Mesothelial cell of epicardium (in vitro differentiated cells): Measurements from ENCODE around the gene QRICH1. TPM values are rescaled to one million over a fixed set of nuclear protein-coding genes. Genes with fewer than 3 reads are reported as not detected.

Experiments used
- DNase-seq, 2 experiments: peaks; one replicate each; pipeline ENCODE4 v3.0.0; 2021; ENCODE audit warnings: low spot score in 2 of 2; ENCODE audit not compliant: unreplicated experiment in 2 of 2
- H3K27ac Mint-ChIP-seq: 2 replicates; pipeline ENCODE4 v1.8.0; 2021; ENCODE audit warnings: mixed read lengths
- H3K27me3 Mint-ChIP-seq: 2 replicates; pipeline ENCODE4 v1.8.0; 2021; ENCODE audit warnings: low read depth, mixed read lengths
- H3K36me3 Mint-ChIP-seq: 2 replicates; pipeline ENCODE4 v1.8.0; 2021; ENCODE audit warnings: mixed read lengths
- H3K4me1 Mint-ChIP-seq: 2 replicates; pipeline ENCODE4 v1.8.0; 2021; ENCODE audit warnings: mixed read lengths
- H3K4me3 Mint-ChIP-seq: 2 replicates; pipeline ENCODE4 v1.8.0; 2021; ENCODE audit warnings: mild to moderate bottlenecking, moderate library complexity, mixed read lengths
- H3K9me3 Mint-ChIP-seq: 2 replicates; pipeline ENCODE4 v1.8.0; 2021; ENCODE audit warnings: mixed read lengths
- total RNA-seq: library from RNA; stranded (reverse); gene quantifications from 3 replicates; pipeline ENCODE4 v1.2.1, GENCODE V29; 2021
- TF ChIP-seq, protein P1 (sequence below): fragments of 200-600 bp; sonication (generic); IDR thresholded peaks from one replicate; pipeline ENCODE4 v1.5.0; 2021; ENCODE audit warnings: antibody characterized with exemption; ENCODE audit not compliant: unreplicated experiment

The QRICH1 gene
- total RNA-seq, 1 donor from 2014 or later, result 130 TPM

DNA sequence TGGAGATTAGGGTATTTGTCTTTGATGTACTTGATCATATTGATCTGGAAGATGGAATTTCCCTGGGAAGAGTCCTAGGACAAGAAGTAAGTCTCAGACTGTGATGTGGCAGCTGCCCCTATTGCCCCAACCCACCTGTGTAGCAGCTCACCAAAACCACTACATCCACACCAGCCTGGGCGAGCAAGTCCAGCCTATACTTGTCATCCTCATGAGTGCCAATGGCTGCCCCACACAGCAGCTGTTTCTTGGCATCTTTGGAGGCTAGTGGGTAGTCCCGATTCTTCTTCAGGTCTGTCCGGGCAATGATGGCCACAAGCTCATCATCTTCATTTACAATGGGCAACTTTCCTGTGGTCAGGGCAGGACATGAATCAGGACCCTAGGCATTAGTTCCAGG, 67.3 kb downstream of the QRICH1 start:
- TF ChIP-seq, protein P1, sequence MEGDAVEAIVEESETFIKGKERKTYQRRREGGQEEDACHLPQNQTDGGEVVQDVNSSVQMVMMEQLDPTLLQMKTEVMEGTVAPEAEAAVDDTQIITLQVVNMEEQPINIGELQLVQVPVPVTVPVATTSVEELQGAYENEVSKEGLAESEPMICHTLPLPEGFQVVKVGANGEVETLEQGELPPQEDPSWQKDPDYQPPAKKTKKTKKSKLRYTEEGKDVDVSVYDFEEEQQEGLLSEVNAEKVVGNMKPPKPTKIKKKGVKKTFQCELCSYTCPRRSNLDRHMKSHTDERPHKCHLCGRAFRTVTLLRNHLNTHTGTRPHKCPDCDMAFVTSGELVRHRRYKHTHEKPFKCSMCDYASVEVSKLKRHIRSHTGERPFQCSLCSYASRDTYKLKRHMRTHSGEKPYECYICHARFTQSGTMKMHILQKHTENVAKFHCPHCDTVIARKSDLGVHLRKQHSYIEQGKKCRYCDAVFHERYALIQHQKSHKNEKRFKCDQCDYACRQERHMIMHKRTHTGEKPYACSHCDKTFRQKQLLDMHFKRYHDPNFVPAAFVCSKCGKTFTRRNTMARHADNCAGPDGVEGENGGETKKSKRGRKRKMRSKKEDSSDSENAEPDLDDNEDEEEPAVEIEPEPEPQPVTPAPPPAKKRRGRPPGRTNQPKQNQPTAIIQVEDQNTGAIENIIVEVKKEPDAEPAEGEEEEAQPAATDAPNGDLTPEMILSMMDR, result no peak
- Mint-ChIP-seq H3K9me3 (no peaks in the 10 kb centered on the region), H3K4me1 (peaks cover 31% of the 10 kb centered on the region)

DNA sequence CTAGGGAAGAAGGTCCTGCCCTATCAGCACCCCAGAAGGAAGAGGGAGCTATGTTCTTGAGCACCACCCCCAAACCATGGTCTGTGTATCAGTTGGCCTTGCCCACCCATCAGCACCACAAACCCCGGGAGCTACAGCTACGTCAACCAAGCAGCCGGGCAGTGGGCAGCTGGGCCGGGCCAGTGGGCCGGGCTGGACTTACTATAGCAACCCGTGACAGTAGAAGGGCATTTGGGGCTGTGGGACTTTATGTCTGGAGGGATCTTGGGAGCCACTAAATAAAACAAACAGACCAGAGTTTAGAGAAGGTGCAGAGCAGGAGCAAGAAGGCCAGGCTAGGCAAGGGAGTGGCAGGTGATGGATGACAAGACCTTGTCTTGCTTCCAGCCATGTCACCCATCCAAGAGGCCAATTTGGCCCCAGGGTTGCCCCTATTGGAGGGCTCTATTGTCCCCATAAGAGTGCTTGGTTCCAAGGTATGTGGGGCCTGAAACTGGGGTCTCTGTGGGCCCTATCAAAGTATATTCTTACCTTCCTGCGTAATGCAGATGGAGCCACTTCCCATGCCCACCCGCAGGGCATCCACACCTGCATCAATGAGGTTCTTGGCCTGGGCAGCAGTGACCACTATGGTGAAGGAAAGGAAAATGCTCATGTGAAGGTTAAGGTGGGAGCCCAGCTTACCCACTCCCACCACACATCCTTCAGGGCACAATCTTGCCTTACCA, 67.9 kb downstream of the QRICH1 start:
- H3K36me3 Mint-ChIP-seq, result peaks cover 16% of the 10 kb centered on the region
- H3K27ac Mint-ChIP-seq, result no peak overlapping the region
- peaks cover 33% of the 10 kb centered on the region for H3K4me1 Mint-ChIP-seq
- no peak overlapping the region for H3K4me3 Mint-ChIP-seq
- no peaks in the 10 kb centered on the region for H3K9me3 Mint-ChIP-seq
- TF ChIP-seq, protein P1, result no peak
- no peaks in the 10 kb centered on the region for H3K27me3 Mint-ChIP-seq
- no peak for DNase-seq

More for the DNA sequence above, 67.3 kb downstream of the QRICH1 start:
- Mint-ChIP-seq H3K27me3 (no peaks in the 10 kb centered on the region), H3K4me3 (no peak overlapping the region), H3K36me3 (peaks cover 16% of the 10 kb centered on the region), H3K27ac (no peak overlapping the region)
- DNase-seq, result no peak

DNA sequence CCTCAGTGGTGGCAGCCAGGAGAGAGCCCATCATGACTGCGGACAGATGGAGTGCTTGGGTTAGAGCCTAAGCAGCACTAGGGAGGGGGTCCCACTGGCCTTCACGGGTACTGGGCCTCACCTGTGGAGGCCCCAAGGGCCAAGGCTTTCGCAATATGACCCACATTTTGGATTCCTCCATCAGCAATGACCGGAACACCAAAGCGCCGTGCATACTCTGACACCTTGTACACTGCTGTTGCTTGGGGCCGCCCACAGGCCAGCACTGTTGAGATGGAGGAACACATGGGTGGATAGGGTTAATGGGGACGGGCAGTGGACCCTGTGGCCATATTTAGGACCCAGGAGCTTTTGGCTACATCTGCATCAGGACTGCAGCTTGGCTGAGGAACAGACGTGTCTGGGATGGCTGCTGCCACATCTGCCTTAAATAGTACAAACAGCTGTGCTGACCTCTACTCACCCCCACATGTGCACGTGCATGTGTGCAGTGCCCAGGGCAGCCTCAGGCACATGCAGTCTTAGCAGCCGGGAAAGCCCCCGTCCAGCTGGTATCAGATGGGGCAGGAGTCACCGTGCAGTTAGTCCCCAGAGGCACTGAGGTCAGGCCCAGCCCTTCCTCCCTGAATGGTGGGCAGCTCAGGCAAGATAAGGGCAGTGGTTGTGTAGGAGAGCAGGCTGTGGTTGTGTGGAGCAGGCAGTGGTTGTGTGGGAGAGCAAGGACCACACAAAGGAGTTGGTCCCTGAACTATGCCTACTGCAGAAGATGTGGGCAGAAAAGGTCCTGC, 68.7 kb downstream of the QRICH1 start:
- Mint-ChIP-seq H3K27ac (no peak overlapping the region), H3K27me3 (no peaks in the 10 kb centered on the region), H3K4me3 (no peak overlapping the region), H3K36me3 (peaks cover 14% of the 10 kb centered on the region), H3K9me3 (no peaks in the 10 kb centered on the region), H3K4me1 (peaks cover 37% of the 10 kb centered on the region)
- TF ChIP-seq, protein P1, result no peak
- DNase-seq, result no peak

DNA sequence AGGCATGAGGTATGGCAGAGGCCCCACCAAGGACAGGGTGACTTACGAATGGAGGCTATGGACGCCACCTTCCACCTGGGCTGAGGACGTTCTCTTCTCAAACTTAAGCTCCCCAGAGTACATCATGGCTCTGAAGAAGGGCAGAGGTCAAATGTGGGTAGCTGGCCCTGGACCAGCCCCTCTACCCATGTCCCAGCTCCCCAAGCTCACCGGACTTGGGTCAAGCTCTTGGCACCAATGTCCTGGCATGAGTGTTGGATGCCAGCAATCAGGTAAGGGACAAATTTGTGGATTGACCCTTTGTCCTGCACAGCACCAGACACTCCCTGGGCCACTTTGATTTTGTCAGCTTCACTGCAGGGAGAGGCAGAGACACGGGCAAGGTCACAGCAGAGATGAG, 69.4 kb downstream of the QRICH1 start:
- no peak overlapping the region for H3K27ac Mint-ChIP-seq
- no peak overlapping the region for H3K4me3 Mint-ChIP-seq
- peaks cover 42% of the 10 kb centered on the region for H3K4me1 Mint-ChIP-seq
- TF ChIP-seq, protein P1, result no peak
- no peaks in the 10 kb centered on the region for H3K9me3 Mint-ChIP-seq
- no peaks in the 10 kb centered on the region for H3K27me3 Mint-ChIP-seq
- H3K36me3 Mint-ChIP-seq, result peaks cover 14% of the 10 kb centered on the region
- no peak for DNase-seq

DNA sequence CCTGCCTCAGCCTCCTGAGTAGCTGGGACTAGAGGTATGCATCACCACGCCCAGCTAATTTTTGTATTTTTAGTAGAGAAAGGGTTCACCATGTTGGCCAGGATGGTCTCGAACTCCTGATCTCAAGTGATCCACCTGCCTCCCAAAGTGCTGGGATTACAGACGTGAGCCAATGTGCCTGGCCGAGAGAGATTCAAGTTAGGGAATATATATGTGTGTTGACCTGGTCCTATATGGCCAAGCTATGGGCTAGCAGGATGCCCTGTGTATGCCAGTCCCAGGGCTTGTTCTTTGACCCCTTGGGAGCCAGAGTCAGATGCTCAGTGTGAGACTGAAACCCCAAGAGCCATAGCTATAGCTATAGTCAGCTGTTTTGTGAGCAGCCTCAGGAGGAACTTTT, 70.1 kb downstream of the QRICH1 start:
- no peaks in the 10 kb centered on the region for H3K27me3 Mint-ChIP-seq
- H3K4me1 Mint-ChIP-seq, result peaks cover 38% of the 10 kb centered on the region
- peak overlapping the region; percentile 94 for H3K4me3 Mint-ChIP-seq
- no peak overlapping the region for H3K27ac Mint-ChIP-seq
- TF ChIP-seq, protein P1, result no peak
- DNase-seq, result no peak
- peaks cover 14% of the 10 kb centered on the region for H3K36me3 Mint-ChIP-seq
- no peaks in the 10 kb centered on the region for H3K9me3 Mint-ChIP-seq
